Thoracic aorta (tissue), 2 donors: Measurements from ENCODE around the gene ACTL8. TPM values are rescaled to one million over a fixed set of nuclear protein-coding genes. Genes with fewer than 3 reads are reported as not detected.

Experiments
- ATAC-seq: fragments of 150-250 bp; one replicate; pipeline ENCODE4 v1.8.0; 2017; ENCODE audit warnings: low read depth; ENCODE audit not compliant: insufficient number of reproducible peaks, low FRiP score
- DNase-seq: peaks from one replicate; pipeline ENCODE4 v3.0.0-alpha.2; 2020; ENCODE audit warnings: low spot score
- H3K27ac ChIP-seq, 2 donors: fragments of 200-600 bp; sonication (generic); 1 replicate in 1 of 2; 2 replicates in 1 of 2; pipeline ENCODE4 v1.5.1; 2016; ENCODE audit warnings: mild to moderate bottlenecking in 2 of 2, moderate library complexity in 2 of 2
- H3K27me3 ChIP-seq: fragments of 200-600 bp; sonication (generic); replicated peaks from 2 replicates; pipeline ENCODE4 v1.6.0; 2016; ENCODE audit warnings: mild to moderate bottlenecking; ENCODE audit not compliant: insufficient read depth
- H3K36me3 ChIP-seq: fragments of 200-600 bp; sonication (generic); one replicate; pipeline ENCODE4 v1.5.1; 2016
- H3K4me1 ChIP-seq, 2 donors: fragments of 200-600 bp; sonication (generic); 1 replicate in 1 of 2; 2 replicates in 1 of 2; pipeline versions ENCODE4 v1.5.1 to v1.6.0; 2016; ENCODE audit warnings: low read depth in 2 of 2, mild to moderate bottlenecking in 1 of 2; ENCODE audit not compliant: control insufficient read depth in 1 of 2
- H3K4me3 ChIP-seq: fragments of 200-600 bp; sonication (generic); 2 replicates; pipeline ENCODE4 v1.5.1; 2016; ENCODE audit warnings: mild to moderate bottlenecking
- H3K9me3 ChIP-seq: fragments of 200-600 bp; sonication (generic); 2 replicates; pipeline ENCODE4 v1.5.1; 2016
- CTCF ChIP-seq: fragments of 200-600 bp; sonication (generic); IDR thresholded peaks from one replicate; pipeline ENCODE4 v1.5.1; 2019; ENCODE audit warnings: antibody characterized with exemption
- total RNA-seq, 2 donors: library from RNA; depleted of rRNA; stranded (reverse); fragments of >200 nt; gene quantifications; one replicate each; pipeline versions ENCODE4 v1.1.0 to v1.2.3, GENCODE V29; 2016

ACTL8 gene
- total RNA-seq, 2 donors from 2014 or later = not detected

GRCh38 chr1:17860812-17861211 is 105.7 kb downstream of the ACTL8 start:
- DNase-seq = no peak
- Histone ChIP-seq H3K36me3 (no peaks in the 10 kb centered on the region), H3K4me3 (no peak overlapping the region), H3K9me3 (no peaks in the 10 kb centered on the region), H3K4me1 (no peaks in the 10 kb centered on the region), H3K27ac (no peak overlapping the region), H3K27me3 (no peaks in the 10 kb centered on the region)
- ATAC-seq = no peak
- no peak for TF ChIP-seq CTCF

- Histone ChIP-seq H3K36me3 (no peaks in the 10 kb centered on the region), H3K4me3 (no peak overlapping the region), H3K27ac (no peak overlapping the region), H3K27me3 (no peaks in the 10 kb centered on the region), H3K9me3 (no peaks in the 10 kb centered on the region), H3K4me1 (peaks cover 0 to 4% of the 10 kb centered on the region in 2 donors)
- DNase-seq = no peak
- TF ChIP-seq CTCF = no peak
- no peak for ATAC-seq
Observed at GRCh38 chr1:17861685-17862084, 106.6 kb downstream of the ACTL8 start.

- ATAC-seq (no peak), DNase-seq (no peak)
- no peak for TF ChIP-seq CTCF
- Histone ChIP-seq H3K36me3 (no peaks in the 10 kb centered on the region), H3K4me1 (peaks cover 0 to 4% of the 10 kb centered on the region in 2 donors), H3K27ac (no peak overlapping the region), H3K27me3 (no peaks in the 10 kb centered on the region), H3K9me3 (no peaks in the 10 kb centered on the region), H3K4me3 (no peak overlapping the region)
Observed at GRCh38 chr1:17862121-17862520, 107.0 kb downstream of the ACTL8 start.

GRCh38 chr1:17865912-17866739 is 111.0 kb downstream of the ACTL8 start:
- no peaks in the 10 kb centered on the region for H3K9me3 ChIP-seq
- no peak for TF ChIP-seq CTCF
- H3K4me1 ChIP-seq = peaks cover 0 to 4% of the 10 kb centered on the region in 2 donors
- no peak overlapping the region for H3K27ac ChIP-seq
- no peak overlapping the region for H3K4me3 ChIP-seq
- H3K27me3 ChIP-seq = no peaks in the 10 kb centered on the region
- no peak for DNase-seq
- no peaks in the 10 kb centered on the region for H3K36me3 ChIP-seq
- ATAC-seq = no peak

GRCh38 chr1:17866740-17867029 is 111.6 kb downstream of the ACTL8 start:
- peaks cover 0 to 4% of the 10 kb centered on the region in 2 donors for H3K4me1 ChIP-seq
- no peaks in the 10 kb centered on the region for H3K36me3 ChIP-seq
- H3K4me3 ChIP-seq = no peak overlapping the region
- no peaks in the 10 kb centered on the region for H3K27me3 ChIP-seq
- no peak for TF ChIP-seq CTCF
- ATAC-seq (no peak), DNase-seq (no peak)
- H3K27ac ChIP-seq = no peak overlapping the region
- H3K9me3 ChIP-seq = no peaks in the 10 kb centered on the region
